Measurements from ENCODE around the gene ZNF407.

- TF ChIP-seq FOXA2 (IDR thresholded peaks at IDR 0.05) (no peak), CTCF (IDR thresholded peaks at IDR 0.05; ENCODE audit: low read depth, low read length, missing input control) (no peak), JUND (IDR thresholded peaks at IDR 0.05) (no peak), REST (IDR thresholded peaks at IDR 0.05) (no peak), MAX (IDR thresholded peaks at IDR 0.05) (no peak)
- TF ChIP-seq, protein P1, sequence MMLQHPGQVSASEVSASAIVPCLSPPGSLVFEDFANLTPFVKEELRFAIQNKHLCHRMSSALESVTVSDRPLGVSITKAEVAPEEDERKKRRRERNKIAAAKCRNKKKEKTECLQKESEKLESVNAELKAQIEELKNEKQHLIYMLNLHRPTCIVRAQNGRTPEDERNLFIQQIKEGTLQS (IDR thresholded peaks at IDR 0.05), result no peak
Observed at GRCh38 chr18:74902147-74902455, 304.4 kb downstream of the ZNF407 start.
